HEK293 (cell line): ENCODE results near the gene ANAPC16.
A peak's percentile ranks its signal among the peaks of the same experiment; 100 is the strongest.

Experiments used
- KLF16 ChIP-seq: fragments of 450-650 bp; formaldehyde crosslinking; IDR thresholded peaks from 2 replicates; pipeline ENCODE4 v1.5.1; 2017; ENCODE audit warnings: missing biosample characterization, missing genetic modification characterization
- ZBTB8A ChIP-seq: fragments of 450-650 bp; formaldehyde crosslinking; IDR thresholded peaks from 2 replicates; pipeline ENCODE4 v1.5.1; 2016; ENCODE audit warnings: missing biosample characterization, missing genetic modification characterization
- ZFP3 ChIP-seq: fragments of 450-650 bp; formaldehyde crosslinking; IDR thresholded peaks from 2 replicates; pipeline ENCODE4 v1.5.1; 2016; ENCODE audit warnings: low read depth, missing biosample characterization, missing genetic modification characterization
- ZNF274 ChIP-seq, 2 experiments: fragments of 200-500 bp in 1 of 2; fragments of 450-650 bp in 1 of 2; sonication (Bioruptor generic) in 1 of 2; formaldehyde crosslinking in 1 of 2; IDR thresholded peaks; 2 replicates each; pipeline versions ENCODE4 v1.5.1 to v1.6.1; 2014 to 2016; ENCODE audit warnings: borderline replicate concordance in 1 of 2, inconsistent platforms in 1 of 2, low read length in 1 of 2, missing biosample characterization in 1 of 2, missing genetic modification characterization in 1 of 2
- ZSCAN23 ChIP-seq: fragments of 450-650 bp; formaldehyde crosslinking; IDR thresholded peaks from 2 replicates; pipeline ENCODE4 v1.5.1; 2016; ENCODE audit warnings: missing biosample characterization, missing genetic modification characterization
- TF ChIP-seq, protein P1 (sequence below): fragments of 450-650 bp; formaldehyde crosslinking; IDR thresholded peaks from 2 replicates; pipeline ENCODE4 v1.5.1; 2016; ENCODE audit warnings: missing biosample characterization, missing genetic modification characterization
- TF ChIP-seq, protein P2 (sequence below): fragments of 450-650 bp; formaldehyde crosslinking; IDR thresholded peaks from 2 replicates; pipeline ENCODE4 v1.5.1; 2017; ENCODE audit warnings: missing biosample characterization, missing genetic modification characterization
- TF ChIP-seq, protein P3 (sequence below): fragments of 450-650 bp; formaldehyde crosslinking; IDR thresholded peaks from 2 replicates; pipeline ENCODE4 v1.5.1; 2016; ENCODE audit warnings: missing biosample characterization, missing genetic modification characterization
- TF ChIP-seq, protein P4 (sequence below): fragments of 450-650 bp; formaldehyde crosslinking; IDR thresholded peaks from 2 replicates; pipeline ENCODE4 v1.5.1; 2016; ENCODE audit warnings: missing biosample characterization, missing genetic modification characterization, low read depth
- TF ChIP-seq, protein P5 (sequence below): fragments of 450-650 bp; formaldehyde crosslinking; IDR thresholded peaks from 2 replicates; pipeline ENCODE4 v1.5.1; 2016; ENCODE audit warnings: missing biosample characterization, missing genetic modification characterization
- TF ChIP-seq, protein P6 (sequence below): fragments of 450-650 bp; formaldehyde crosslinking; IDR thresholded peaks from 2 replicates; pipeline ENCODE4 v1.5.1; 2016; ENCODE audit warnings: missing biosample characterization, missing genetic modification characterization
- TF ChIP-seq, protein P7 (sequence below): fragments of 450-650 bp; formaldehyde crosslinking; IDR thresholded peaks from 2 replicates; pipeline ENCODE4 v1.5.1; 2016; ENCODE audit warnings: missing biosample characterization, missing genetic modification characterization, borderline replicate concordance

DNA sequence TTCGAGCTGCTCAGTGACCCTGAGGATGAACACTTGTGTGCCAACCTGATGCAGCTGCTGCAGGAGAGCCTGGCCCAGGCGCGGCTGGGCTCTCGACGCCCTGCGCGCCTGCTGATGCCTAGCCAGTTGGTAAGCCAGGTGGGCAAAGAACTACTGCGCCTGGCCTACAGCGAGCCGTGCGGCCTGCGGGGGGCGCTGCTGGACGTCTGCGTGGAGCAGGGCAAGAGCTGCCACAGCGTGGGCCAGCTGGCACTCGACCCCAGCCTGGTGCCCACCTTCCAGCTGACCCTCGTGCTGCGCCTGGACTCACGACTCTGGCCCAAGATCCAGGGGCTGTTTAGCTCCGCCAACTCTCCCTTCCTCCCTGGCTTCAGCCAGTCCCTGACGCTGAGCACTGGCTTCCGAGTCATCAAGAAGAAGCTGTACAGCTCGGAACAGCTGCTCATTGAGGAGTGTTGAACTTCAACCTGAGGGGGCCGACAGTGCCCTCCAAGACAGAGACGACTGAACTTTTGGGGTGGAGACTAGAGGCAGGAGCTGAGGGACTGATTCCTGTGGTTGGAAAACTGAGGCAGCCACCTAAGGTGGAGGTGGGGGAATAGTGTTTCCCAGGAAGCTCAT is 59.0 kb downstream of the ANAPC16 start:
- TF ChIP-seq, protein P1, sequence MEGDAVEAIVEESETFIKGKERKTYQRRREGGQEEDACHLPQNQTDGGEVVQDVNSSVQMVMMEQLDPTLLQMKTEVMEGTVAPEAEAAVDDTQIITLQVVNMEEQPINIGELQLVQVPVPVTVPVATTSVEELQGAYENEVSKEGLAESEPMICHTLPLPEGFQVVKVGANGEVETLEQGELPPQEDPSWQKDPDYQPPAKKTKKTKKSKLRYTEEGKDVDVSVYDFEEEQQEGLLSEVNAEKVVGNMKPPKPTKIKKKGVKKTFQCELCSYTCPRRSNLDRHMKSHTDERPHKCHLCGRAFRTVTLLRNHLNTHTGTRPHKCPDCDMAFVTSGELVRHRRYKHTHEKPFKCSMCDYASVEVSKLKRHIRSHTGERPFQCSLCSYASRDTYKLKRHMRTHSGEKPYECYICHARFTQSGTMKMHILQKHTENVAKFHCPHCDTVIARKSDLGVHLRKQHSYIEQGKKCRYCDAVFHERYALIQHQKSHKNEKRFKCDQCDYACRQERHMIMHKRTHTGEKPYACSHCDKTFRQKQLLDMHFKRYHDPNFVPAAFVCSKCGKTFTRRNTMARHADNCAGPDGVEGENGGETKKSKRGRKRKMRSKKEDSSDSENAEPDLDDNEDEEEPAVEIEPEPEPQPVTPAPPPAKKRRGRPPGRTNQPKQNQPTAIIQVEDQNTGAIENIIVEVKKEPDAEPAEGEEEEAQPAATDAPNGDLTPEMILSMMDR (tag by site-specific recombination): peak; percentile 97
- TF ChIP-seq, protein P2, sequence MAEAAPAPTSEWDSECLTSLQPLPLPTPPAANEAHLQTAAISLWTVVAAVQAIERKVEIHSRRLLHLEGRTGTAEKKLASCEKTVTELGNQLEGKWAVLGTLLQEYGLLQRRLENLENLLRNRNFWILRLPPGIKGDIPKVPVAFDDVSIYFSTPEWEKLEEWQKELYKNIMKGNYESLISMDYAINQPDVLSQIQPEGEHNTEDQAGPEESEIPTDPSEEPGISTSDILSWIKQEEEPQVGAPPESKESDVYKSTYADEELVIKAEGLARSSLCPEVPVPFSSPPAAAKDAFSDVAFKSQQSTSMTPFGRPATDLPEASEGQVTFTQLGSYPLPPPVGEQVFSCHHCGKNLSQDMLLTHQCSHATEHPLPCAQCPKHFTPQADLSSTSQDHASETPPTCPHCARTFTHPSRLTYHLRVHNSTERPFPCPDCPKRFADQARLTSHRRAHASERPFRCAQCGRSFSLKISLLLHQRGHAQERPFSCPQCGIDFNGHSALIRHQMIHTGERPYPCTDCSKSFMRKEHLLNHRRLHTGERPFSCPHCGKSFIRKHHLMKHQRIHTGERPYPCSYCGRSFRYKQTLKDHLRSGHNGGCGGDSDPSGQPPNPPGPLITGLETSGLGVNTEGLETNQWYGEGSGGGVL (tag by site-specific recombination): no peak
- no peak for TF ChIP-seq ZNF274 (IDR thresholded peaks at IDR 0.05; ENCODE audit: low read length)
- no peak for TF ChIP-seq ZNF274 (tag by site-specific recombination; IDR thresholded peaks at IDR 0.05; ENCODE audit: borderline replicate concordance)
- TF ChIP-seq, protein P3, sequence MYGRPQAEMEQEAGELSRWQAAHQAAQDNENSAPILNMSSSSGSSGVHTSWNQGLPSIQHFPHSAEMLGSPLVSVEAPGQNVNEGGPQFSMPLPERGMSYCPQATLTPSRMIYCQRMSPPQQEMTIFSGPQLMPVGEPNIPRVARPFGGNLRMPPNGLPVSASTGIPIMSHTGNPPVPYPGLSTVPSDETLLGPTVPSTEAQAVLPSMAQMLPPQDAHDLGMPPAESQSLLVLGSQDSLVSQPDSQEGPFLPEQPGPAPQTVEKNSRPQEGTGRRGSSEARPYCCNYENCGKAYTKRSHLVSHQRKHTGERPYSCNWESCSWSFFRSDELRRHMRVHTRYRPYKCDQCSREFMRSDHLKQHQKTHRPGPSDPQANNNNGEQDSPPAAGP (tag by site-specific recombination): peak; percentile 50; the same call in 1 of the 2 replicates
- TF ChIP-seq, protein P4, sequence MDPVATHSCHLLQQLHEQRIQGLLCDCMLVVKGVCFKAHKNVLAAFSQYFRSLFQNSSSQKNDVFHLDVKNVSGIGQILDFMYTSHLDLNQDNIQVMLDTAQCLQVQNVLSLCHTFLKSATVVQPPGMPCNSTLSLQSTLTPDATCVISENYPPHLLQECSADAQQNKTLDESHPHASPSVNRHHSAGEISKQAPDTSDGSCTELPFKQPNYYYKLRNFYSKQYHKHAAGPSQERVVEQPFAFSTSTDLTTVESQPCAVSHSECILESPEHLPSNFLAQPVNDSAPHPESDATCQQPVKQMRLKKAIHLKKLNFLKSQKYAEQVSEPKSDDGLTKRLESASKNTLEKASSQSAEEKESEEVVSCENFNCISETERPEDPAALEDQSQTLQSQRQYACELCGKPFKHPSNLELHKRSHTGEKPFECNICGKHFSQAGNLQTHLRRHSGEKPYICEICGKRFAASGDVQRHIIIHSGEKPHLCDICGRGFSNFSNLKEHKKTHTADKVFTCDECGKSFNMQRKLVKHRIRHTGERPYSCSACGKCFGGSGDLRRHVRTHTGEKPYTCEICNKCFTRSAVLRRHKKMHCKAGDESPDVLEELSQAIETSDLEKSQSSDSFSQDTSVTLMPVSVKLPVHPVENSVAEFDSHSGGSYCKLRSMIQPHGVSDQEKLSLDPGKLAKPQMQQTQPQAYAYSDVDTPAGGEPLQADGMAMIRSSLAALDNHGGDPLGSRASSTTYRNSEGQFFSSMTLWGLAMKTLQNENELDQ (tag by site-specific recombination): no peak
- TF ChIP-seq, protein P5, sequence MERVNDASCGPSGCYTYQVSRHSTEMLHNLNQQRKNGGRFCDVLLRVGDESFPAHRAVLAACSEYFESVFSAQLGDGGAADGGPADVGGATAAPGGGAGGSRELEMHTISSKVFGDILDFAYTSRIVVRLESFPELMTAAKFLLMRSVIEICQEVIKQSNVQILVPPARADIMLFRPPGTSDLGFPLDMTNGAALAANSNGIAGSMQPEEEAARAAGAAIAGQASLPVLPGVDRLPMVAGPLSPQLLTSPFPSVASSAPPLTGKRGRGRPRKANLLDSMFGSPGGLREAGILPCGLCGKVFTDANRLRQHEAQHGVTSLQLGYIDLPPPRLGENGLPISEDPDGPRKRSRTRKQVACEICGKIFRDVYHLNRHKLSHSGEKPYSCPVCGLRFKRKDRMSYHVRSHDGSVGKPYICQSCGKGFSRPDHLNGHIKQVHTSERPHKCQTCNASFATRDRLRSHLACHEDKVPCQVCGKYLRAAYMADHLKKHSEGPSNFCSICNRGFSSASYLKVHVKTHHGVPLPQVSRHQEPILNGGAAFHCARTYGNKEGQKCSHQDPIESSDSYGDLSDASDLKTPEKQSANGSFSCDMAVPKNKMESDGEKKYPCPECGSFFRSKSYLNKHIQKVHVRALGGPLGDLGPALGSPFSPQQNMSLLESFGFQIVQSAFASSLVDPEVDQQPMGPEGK (tag by site-specific recombination): peak; percentile 21; the same call in 1 of the 2 replicates
- TF ChIP-seq, protein P6, sequence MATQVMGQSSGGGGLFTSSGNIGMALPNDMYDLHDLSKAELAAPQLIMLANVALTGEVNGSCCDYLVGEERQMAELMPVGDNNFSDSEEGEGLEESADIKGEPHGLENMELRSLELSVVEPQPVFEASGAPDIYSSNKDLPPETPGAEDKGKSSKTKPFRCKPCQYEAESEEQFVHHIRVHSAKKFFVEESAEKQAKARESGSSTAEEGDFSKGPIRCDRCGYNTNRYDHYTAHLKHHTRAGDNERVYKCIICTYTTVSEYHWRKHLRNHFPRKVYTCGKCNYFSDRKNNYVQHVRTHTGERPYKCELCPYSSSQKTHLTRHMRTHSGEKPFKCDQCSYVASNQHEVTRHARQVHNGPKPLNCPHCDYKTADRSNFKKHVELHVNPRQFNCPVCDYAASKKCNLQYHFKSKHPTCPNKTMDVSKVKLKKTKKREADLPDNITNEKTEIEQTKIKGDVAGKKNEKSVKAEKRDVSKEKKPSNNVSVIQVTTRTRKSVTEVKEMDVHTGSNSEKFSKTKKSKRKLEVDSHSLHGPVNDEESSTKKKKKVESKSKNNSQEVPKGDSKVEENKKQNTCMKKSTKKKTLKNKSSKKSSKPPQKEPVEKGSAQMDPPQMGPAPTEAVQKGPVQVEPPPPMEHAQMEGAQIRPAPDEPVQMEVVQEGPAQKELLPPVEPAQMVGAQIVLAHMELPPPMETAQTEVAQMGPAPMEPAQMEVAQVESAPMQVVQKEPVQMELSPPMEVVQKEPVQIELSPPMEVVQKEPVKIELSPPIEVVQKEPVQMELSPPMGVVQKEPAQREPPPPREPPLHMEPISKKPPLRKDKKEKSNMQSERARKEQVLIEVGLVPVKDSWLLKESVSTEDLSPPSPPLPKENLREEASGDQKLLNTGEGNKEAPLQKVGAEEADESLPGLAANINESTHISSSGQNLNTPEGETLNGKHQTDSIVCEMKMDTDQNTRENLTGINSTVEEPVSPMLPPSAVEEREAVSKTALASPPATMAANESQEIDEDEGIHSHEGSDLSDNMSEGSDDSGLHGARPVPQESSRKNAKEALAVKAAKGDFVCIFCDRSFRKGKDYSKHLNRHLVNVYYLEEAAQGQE: no peak
- TF ChIP-seq KLF16 (tag by site-specific recombination): peak; percentile 44; the same call in 1 of the 2 replicates
- TF ChIP-seq, protein P7, sequence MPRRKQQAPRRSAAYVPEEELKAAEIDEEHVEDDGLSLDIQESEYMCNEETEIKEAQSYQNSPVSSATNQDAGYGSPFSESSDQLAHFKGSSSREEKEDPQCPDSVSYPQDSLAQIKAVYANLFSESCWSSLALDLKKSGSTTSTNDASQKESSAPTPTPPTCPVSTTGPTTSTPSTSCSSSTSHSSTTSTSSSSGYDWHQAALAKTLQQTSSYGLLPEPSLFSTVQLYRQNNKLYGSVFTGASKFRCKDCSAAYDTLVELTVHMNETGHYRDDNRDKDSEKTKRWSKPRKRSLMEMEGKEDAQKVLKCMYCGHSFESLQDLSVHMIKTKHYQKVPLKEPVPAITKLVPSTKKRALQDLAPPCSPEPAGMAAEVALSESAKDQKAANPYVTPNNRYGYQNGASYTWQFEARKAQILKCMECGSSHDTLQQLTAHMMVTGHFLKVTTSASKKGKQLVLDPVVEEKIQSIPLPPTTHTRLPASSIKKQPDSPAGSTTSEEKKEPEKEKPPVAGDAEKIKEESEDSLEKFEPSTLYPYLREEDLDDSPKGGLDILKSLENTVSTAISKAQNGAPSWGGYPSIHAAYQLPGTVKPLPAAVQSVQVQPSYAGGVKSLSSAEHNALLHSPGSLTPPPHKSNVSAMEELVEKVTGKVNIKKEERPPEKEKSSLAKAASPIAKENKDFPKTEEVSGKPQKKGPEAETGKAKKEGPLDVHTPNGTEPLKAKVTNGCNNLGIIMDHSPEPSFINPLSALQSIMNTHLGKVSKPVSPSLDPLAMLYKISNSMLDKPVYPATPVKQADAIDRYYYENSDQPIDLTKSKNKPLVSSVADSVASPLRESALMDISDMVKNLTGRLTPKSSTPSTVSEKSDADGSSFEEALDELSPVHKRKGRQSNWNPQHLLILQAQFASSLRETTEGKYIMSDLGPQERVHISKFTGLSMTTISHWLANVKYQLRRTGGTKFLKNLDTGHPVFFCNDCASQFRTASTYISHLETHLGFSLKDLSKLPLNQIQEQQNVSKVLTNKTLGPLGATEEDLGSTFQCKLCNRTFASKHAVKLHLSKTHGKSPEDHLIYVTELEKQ (tag by site-specific recombination): no peak
- TF ChIP-seq ZFP3 (tag by site-specific recombination): no peak
- no peak for TF ChIP-seq ZSCAN23
- peak; percentile 91 for TF ChIP-seq ZBTB8A (tag by site-specific recombination)
